ENCODE results near the gene XK. TPM values are rescaled to one million over a fixed set of nuclear protein-coding genes. Genes with fewer than 3 reads are reported as not detected.

Gene XK
- total RNA-seq (2022; extraction: Qiagen RNA extraction) = 0.32 to 0.47 TPM (median 0.36 TPM) in 5 replicates

DNA sequence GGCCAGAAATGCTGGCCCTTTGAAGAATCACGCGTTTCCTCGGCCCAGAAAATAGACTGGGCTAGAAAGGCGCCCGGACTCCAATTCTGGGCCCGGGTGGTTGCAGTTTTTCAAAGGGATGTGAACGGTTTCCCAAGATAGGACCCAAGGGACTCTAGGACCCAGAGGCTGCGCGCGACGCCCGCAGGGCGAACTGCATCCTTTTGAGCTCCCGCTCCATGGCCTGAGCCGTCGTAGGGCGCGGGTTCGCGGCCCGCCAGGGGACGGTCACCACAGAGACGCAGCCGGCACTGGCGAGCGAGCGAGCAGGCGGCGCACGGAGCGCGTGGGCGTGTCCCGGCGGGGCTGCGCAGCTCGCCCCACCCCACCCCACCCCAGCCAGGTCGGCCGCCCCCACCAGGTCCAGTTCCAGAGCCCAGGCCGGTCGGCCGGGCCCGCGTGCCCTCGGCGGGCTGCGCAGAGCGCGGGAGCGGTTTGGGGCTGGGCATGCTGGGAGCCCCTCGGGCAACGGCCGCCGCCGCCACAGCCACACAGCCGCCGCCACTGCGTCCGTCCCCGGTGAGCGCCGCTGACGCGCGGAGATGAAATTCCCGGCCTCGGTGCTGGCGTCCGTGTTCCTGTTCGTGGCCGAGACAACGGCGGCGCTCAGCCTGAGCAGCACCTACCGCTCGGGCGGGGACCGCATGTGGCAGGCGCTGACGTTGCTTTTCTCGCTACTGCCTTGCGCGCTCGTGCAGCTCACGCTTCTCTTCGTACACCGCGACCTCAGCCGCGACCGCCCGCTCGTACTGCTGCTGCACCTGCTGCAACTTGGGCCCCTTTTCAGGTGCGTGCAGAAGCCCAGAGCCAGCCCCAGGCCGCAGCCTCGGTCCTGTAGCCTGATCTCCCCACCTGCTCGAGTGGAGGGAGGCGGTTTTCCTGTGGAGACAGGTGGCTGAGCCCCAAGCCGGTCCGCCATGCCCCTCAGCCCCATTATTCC, at the start of gene XK:
Gene XK, plus strand, starts transcription at position 411 of the 979 bp plus-strand sequence. Its CDS starts 171 bp downstream, at position 582.

DNA sequence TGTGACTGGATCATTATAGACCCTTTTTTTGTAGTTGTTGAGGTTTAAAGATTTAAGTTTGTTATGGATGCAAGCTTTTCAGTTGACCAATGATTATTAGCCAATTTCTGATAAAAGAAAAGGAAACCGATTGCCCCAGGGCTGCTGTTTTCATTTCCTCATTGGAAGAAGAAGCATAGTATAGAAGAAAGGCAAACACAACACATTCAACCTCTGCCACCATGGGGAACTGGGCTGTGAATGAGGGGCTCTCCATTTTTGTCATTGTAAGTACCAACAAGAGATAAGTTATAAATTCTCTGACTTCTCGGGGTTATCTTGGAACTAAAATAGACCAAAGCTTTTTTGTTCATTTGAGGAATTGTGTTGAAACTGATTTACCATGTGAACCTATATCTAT, 94.3 kb downstream of the XK start, which contains the start of gene CYBB:
Gene CYBB, plus strand, starts transcription at position 203 of the 400 bp plus-strand sequence. Its CDS starts 19 bp downstream, at position 222.

Other genes starting within 250 kb of the XK start
- gene LANCL3, start 114.1 kb upstream of the XK start, total RNA-seq (2022; extraction: Qiagen RNA extraction) = not detected in 5 replicates
- gene CYBB, start 94.3 kb downstream of the XK start, total RNA-seq (2022; extraction: Qiagen RNA extraction) = 0.02 to 0.12 TPM (median 0.07 TPM) in 5 replicates
- gene DYNLT3, start 161.8 kb downstream of the XK start, total RNA-seq (2022; extraction: Qiagen RNA extraction) = 13.5 to 20.4 TPM (median 18.3 TPM) in 5 replicates

Measured in A549 treated with CORT108297 at 1 μM for 4 hours (cell line).